Measurements from ENCODE around the gene IFT122. TPM values are rescaled to one million over a fixed set of nuclear protein-coding genes. Genes with fewer than 3 reads are reported as not detected.

IFT122 gene
- total and polyA plus RNA-seq, 2 experiments from 2014 or later, result 10.2 to 38.8 TPM

DNA sequence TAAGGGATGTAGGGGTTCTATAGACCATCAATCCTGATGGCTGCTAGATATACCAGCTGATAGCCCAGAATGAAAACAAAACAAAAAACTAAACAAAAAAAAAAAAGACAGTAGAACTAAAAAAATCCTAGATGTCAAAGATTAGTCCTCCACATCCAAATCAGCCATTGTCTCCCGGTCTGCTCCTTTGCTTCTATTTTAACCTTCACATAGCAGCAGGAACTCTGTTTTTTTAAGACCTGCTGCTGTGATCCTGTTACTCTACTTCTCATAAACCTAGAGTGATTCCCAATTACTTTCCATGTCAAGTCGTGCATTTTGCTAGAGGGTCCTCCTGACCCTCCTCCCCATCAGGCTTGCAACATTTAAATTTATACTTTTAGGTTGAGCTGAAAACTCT is 2.5 kb downstream of the IFT122 start (continued):
- TF ChIP-seq, protein P1, sequence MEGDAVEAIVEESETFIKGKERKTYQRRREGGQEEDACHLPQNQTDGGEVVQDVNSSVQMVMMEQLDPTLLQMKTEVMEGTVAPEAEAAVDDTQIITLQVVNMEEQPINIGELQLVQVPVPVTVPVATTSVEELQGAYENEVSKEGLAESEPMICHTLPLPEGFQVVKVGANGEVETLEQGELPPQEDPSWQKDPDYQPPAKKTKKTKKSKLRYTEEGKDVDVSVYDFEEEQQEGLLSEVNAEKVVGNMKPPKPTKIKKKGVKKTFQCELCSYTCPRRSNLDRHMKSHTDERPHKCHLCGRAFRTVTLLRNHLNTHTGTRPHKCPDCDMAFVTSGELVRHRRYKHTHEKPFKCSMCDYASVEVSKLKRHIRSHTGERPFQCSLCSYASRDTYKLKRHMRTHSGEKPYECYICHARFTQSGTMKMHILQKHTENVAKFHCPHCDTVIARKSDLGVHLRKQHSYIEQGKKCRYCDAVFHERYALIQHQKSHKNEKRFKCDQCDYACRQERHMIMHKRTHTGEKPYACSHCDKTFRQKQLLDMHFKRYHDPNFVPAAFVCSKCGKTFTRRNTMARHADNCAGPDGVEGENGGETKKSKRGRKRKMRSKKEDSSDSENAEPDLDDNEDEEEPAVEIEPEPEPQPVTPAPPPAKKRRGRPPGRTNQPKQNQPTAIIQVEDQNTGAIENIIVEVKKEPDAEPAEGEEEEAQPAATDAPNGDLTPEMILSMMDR (conservative IDR thresholded peaks at IDR 0.05; ENCODE audit: low read depth in 2 of 2), result no peak
- TF ChIP-seq, protein P2, sequence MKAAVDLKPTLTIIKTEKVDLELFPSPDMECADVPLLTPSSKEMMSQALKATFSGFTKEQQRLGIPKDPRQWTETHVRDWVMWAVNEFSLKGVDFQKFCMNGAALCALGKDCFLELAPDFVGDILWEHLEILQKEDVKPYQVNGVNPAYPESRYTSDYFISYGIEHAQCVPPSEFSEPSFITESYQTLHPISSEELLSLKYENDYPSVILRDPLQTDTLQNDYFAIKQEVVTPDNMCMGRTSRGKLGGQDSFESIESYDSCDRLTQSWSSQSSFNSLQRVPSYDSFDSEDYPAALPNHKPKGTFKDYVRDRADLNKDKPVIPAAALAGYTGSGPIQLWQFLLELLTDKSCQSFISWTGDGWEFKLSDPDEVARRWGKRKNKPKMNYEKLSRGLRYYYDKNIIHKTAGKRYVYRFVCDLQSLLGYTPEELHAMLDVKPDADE (IDR thresholded peaks at IDR 0.05), result no peak

DNA sequence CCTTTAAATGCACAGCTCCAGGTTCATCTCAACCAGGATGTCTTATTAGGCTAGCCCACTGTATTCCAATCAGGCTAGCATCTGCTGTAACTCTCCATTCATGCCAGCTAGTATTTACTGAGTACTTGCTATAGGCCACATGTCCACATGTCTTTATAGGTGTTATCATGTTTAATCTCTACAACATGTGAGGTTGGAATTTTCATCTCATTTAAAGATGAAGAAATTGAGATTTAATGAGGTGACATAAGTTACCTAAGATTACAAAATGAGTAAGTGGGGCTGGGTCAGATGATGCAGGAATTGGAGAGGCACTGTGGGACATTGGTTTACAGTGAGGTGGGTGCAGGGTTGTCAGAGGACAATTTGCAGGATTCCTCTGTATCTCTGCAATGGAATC is 2.9 kb downstream of the IFT122 start:
- no peak for DNase-seq (ENCODE audit: low spot score)
- H3K4me1 ChIP-seq (ENCODE audit: insufficient read depth), result peaks cover 35% of the 10 kb centered on the region
- H3K9me3 Mint-ChIP-seq, result no peaks in the 10 kb centered on the region
- no peak overlapping the region; the same call in 2 of the 3 replicates for H3K4me3 Mint-ChIP-seq
- H3K79me2 ChIP-seq (replicated peaks; ENCODE audit: insufficient read depth), result peaks cover 47% of the 10 kb centered on the region
- H2AFZ ChIP-seq, result no peak overlapping the region
- H3F3A ChIP-seq (replicated peaks; ENCODE audit: low read depth), result no peaks in the 10 kb centered on the region
- no peaks in the 10 kb centered on the region for H3K9me2 ChIP-seq (ENCODE audit: insufficient read depth)
- no peaks in the 10 kb centered on the region for H3K27me3 ChIP-seq (ENCODE audit: insufficient read depth)
- peaks cover 10% of the 10 kb centered on the region for H3K36me3 Mint-ChIP-seq (ENCODE audit: low read depth)
- H3K36me3 ChIP-seq (ENCODE audit: insufficient read depth), result 0 out of 2 replicates have a peak, but pooled peaks cover 3% of the 10 kb centered on the region
- H3K27ac Mint-ChIP-seq, result no peak overlapping the region
- no peak overlapping the region for H3K27ac ChIP-seq (ENCODE audit: low read depth)
- H3K4me2 ChIP-seq, result no peak overlapping the region
- H4K20me1 ChIP-seq (replicated peaks; ENCODE audit: insufficient read depth), result peaks cover 5% of the 10 kb centered on the region; the same call in 1 of the 2 replicates
- H3K27me3 Mint-ChIP-seq (ENCODE audit: insufficient read depth, low read depth, poor library complexity), result peaks cover 8% of the 10 kb centered on the region
- no peak for ATAC-seq
- peaks cover 44% of the 10 kb centered on the region for H3K4me1 Mint-ChIP-seq
- no peak overlapping the region for H3K4me3 ChIP-seq
- TF ChIP-seq ZNF114 (CRISPR knock-in tag; IDR thresholded peaks at IDR 0.05), result no peak
- TF ChIP-seq POLR2AphosphoS5 (IDR thresholded peaks at IDR 0.05; ENCODE audit: low read depth), result no peak
- no peak for TF ChIP-seq EZH2phosphoT487 (IDR thresholded peaks at IDR 0.05; ENCODE audit: unreplicated experiment)
- TF ChIP-seq EZH2 (IDR thresholded peaks at IDR 0.05; ENCODE audit: low read depth, unreplicated experiment), result no peak
- TF ChIP-seq, protein P2 (IDR thresholded peaks at IDR 0.05), result no peak
- TF ChIP-seq, protein P1 (conservative IDR thresholded peaks at IDR 0.05; ENCODE audit: low read depth in 2 of 2), result no peak
- TF ChIP-seq NANOG (IDR thresholded peaks at IDR 0.05; ENCODE audit: borderline replicate concordance), result no peak
- TF ChIP-seq, protein P3, sequence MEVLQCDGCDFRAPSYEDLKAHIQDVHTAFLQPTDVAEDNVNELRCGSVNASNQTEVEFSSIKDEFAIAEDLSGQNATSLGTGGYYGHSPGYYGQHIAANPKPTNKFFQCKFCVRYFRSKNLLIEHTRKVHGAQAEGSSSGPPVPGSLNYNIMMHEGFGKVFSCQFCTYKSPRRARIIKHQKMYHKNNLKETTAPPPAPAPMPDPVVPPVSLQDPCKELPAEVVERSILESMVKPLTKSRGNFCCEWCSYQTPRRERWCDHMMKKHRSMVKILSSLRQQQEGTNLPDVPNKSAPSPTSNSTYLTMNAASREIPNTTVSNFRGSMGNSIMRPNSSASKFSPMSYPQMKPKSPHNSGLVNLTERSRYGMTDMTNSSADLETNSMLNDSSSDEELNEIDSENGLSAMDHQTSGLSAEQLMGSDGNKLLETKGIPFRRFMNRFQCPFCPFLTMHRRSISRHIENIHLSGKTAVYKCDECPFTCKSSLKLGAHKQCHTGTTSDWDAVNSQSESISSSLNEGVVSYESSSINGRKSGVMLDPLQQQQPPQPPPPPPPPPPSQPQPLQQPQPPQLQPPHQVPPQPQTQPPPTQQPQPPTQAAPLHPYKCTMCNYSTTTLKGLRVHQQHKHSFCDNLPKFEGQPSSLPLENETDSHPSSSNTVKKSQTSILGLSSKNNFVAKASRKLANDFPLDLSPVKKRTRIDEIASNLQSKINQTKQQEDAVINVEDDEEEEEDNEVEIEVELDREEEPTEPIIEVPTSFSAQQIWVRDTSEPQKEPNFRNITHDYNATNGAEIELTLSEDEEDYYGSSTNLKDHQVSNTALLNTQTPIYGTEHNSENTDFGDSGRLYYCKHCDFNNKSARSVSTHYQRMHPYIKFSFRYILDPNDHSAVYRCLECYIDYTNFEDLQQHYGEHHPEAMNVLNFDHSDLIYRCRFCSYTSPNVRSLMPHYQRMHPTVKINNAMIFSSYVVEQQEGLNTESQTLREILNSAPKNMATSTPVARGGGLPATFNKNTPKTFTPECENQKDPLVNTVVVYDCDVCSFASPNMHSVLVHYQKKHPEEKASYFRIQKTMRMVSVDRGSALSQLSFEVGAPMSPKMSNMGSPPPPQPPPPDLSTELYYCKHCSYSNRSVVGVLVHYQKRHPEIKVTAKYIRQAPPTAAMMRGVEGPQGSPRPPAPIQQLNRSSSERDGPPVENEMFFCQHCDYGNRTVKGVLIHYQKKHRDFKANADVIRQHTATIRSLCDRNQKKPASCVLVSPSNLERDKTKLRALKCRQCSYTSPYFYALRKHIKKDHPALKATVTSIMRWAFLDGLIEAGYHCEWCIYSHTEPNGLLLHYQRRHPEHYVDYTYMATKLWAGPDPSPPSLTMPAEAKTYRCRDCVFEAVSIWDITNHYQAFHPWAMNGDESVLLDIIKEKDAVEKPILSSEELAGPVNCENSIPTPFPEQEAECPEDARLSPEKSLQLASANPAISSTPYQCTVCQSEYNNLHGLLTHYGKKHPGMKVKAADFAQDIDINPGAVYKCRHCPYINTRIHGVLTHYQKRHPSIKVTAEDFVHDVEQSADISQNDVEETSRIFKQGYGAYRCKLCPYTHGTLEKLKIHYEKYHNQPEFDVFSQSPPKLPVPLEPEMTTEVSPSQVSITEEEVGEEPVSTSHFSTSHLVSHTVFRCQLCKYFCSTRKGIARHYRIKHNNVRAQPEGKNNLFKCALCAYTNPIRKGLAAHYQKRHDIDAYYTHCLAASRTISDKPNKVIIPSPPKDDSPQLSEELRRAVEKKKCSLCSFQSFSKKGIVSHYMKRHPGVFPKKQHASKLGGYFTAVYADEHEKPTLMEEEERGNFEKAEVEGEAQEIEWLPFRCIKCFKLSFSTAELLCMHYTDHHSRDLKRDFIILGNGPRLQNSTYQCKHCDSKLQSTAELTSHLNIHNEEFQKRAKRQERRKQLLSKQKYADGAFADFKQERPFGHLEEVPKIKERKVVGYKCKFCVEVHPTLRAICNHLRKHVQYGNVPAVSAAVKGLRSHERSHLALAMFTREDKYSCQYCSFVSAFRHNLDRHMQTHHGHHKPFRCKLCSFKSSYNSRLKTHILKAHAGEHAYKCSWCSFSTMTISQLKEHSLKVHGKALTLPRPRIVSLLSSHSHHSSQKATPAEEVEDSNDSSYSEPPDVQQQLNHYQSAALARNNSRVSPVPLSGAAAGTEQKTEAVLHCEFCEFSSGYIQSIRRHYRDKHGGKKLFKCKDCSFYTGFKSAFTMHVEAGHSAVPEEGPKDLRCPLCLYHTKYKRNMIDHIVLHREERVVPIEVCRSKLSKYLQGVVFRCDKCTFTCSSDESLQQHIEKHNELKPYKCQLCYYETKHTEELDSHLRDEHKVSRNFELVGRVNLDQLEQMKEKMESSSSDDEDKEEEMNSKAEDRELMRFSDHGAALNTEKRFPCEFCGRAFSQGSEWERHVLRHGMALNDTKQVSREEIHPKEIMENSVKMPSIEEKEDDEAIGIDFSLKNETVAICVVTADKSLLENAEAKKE (CRISPR knock-in tag; IDR thresholded peaks at IDR 0.05), result no peak
